Left lobe of liver (tissue), 2 donors: ENCODE measurements around the gene FYN. TPM values are rescaled to one million over a fixed set of nuclear protein-coding genes. Genes with fewer than 3 reads are reported as not detected.

Source experiments
- ATAC-seq: fragments of 200-7000 bp; cut with Tn5 transposase; one replicate; pipeline ENCODE4 v1.9.1; 2020; ENCODE audit warnings: mild to moderate bottlenecking, moderate library complexity
- DNase-seq: peaks from one replicate; pipeline ENCODE4 v3.0.0-alpha.2; 2020; ENCODE audit warnings: low spot score
- total RNA-seq: library from RNA; stranded (reverse); gene quantifications from one replicate; pipeline ENCODE4 v1.2.1, GENCODE V29; 2021
- donor health status: DM: no; HTN: no; CAD: no; lungs with moderate emphysema.
- donor health status: DM: no; HTN: yes; CAD: no.

FYN gene
- total RNA-seq, 1 donor from 2014 or later, result 30.0 TPM

DNA sequence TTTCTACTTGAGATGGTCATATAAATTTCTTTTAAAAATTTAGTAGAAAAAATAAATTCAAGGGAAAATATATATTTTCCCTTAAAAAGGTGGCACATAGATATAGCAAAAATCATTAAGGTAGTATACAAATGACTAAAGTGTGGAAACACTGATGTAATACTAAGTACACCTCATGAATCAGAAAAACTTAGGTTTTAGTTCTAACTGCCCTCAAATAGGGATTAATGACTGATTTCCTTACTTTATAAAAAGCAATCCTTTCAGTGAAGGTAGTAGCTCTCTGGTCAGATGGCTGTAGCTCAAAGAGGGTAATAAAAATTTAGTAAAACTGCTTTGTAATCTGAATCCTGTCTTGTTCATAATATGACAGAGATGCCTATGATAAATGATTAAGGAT is 63.5 kb downstream of the FYN start:
- no peak for DNase-seq

GRCh38 chr6:111809264-111809663 is 64.0 kb downstream of the FYN start:
- DNase-seq (no peak), ATAC-seq (no peak)

More for the DNA sequence above, 63.5 kb downstream of the FYN start:
- ATAC-seq, result no peak

DNA sequence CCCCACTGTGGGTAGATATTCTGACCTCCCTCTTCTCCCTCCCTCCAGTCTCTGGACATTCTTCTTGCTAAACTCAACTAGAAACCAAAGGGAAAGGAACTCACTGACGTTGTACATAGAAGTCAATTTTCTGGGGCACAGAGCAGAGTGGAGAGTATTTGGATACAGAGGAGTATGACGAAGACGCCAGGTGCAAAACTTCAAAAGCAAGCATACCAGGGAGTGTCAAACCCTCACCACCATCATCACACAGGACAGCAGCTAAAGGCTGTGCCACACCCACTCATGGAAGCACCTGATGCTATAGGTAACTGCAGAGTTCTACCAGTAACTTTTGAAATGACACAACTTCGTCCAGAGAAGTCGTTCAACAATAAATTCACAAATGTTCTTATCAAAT is 64.8 kb downstream of the FYN start:
- DNase-seq (no peak), ATAC-seq (no peak)

GRCh38 chr6:111806561-111807497 is 66.4 kb downstream of the FYN start:
- no peak for DNase-seq
- no peak for ATAC-seq

DNA sequence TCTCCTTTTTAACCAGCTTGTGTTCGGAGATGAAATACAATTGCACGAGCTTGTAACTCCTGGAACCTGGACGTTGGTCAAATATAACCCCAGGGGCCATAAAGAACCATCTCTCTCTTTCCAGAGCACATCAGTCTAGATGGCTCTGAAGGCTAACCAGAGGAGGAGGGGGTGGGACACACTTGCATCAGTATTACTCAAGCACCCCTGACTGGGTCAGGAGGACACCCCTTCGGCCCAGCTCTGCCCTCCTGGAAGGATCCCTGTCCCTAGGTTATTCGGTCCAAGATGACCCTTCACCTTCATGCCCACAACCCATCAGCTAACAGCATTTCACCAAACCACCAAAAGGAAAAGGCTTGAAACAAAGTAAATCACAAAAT is 67.1 kb downstream of the FYN start:
- ATAC-seq (no peak), DNase-seq (no peak)

DNA sequence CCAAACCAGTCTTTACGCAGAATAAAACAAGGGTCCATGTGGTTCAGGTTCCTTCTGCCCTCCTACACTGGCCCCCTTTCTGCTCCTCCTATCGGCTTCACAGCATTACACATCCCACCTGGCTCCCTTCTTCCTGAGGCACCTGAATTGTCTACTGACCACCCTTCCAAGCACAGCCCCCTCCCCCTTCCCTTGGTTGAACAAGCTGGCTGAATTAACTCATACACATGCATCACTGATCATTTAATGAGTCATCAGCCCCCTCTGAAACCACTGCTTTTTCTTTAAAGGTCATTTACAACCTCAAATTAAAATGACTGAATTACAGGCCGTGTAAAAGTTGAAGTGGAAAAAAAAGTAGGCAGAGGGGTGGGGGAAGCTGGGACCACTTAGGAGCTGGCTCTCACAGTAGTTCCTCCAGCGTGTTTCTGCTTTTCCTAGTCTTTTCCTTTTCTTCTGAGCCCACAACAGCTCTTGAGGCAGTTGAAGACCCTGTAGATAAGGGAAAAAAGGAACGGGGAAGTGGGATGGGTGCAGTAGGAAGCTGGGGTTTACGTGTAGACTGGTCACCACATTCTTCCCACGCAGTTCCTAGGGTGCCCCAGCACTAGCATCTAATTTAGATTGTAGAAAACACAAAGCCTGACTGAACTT is 67.6 kb downstream of the FYN start:
- no peak for ATAC-seq

DNA sequence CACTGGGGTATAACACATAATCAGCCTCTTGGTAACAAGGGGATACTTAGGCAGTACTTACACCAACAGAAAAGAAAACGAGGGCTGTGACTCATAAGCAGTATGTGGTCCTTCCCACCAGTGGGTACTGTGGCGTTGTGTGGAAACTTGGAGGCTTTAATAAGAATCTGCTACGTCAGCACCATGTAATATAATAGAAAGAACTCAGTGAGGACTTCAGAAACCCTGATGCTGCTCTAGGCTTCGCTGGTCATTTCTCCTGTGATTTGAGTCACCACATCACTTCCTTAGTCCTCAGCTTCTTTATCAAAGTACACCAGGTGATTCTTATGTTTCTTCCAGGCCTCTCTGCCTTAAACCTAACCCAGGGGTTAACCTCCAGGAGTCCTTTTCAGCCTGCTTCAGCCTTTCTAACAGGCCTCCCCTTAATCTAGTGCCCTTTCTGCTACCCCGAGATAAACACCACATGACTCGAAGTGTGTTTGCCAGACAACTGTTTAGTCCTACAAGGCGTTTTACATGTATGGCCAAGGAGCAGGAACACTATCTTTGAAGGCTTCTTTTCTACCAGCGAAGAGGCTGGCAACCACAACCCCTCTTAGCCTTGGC is 68.5 kb downstream of the FYN start:
- DNase-seq, result no peak
- ATAC-seq, result no peak

More for the DNA sequence above, 67.6 kb downstream of the FYN start:
- DNase-seq, result no peak

DNA sequence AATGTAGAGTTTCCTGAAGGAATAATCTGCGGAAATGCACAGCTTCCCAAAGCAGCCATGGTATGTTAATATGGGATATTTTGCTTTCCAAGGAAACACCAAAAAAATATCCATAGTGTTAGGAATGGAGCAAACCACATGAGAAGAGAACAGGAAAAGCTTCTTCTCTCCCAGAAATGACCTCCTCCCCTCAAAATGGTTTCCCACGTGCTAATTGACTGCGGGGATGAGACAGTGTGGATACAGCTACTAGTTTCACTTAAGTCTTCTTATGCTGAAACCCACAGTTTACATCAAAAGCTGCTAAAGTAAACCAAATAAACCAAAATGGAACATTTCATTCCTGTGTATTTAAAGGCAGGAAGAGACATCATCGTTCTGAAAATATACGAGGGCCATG is 69.4 kb downstream of the FYN start:
- DNase-seq, result no peak
- ATAC-seq, result no peak

- DNase-seq (no peak), ATAC-seq (no peak)
These were observed 69.9 kb downstream of the FYN start for GRCh38 chr6:111803371-111803770.

- no peak for ATAC-seq
- no peak for DNase-seq
These were observed 70.4 kb downstream of the FYN start for GRCh38 chr6:111802720-111803330.

GRCh38 chr6:111802015-111802414 is 71.2 kb downstream of the FYN start:
- ATAC-seq (no peak), DNase-seq (no peak)

- DNase-seq (no peak), ATAC-seq (no peak)
These were observed 72.4 kb downstream of the FYN start for GRCh38 chr6:111800821-111801220.

- ATAC-seq (no peak), DNase-seq (no peak)
These were observed 72.9 kb downstream of the FYN start for GRCh38 chr6:111800259-111800765.

- no peak for DNase-seq
- ATAC-seq, result no peak
These were observed 73.5 kb downstream of the FYN start for GRCh38 chr6:111799576-111800258.

DNA sequence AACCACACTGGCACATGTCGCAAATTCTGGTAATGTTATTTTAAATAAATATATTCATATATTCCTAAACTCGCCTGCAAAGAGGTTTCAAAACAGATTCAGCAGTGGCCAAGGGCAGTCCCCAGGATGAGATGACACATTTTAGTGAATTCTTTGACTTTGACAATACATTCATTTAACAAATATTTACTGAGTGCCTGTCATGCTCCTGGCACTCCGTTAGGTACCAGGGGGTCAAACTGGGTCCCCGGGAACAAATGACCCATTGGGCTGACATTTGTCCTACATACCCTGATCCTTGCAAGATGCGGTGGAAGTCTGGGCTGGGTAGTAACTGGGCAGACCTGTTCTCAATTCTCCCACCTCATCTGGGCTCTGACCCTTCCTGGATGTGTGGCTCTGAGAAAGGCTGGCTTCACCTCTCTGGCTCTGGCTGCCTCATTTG is 74.9 kb downstream of the FYN start:
- no peak for ATAC-seq
- no peak for DNase-seq

DNA sequence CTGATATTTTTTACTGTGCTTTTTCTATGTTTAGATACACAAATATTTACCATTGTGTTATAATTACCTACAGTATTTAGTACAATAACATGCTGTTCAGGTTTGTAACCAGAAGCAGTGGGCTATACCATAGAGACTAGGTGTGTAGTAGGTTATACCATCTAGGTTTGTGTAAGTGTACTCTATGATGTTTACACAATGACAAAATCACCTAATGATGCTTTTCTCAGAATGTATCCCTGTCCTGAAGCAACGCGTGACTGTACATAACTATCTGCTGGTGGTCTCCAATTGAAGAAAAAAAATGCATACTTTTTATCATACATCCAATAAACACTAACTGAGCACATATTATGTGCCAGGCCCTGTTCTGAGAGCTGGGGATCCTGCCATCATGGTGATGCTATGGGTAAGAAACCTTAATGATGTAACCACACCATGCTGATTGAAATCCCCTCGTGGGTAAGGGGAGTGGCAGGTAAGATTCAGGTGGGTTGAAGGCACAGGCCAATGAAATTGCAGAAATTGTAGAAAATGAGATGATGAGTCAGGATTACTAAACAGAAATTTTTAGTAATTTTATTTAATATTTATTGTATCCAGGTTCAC is 76.8 kb downstream of the FYN start:
- no peak for DNase-seq
- no peak for ATAC-seq

GRCh38 chr6:111795558-111795957 is 77.7 kb downstream of the FYN start:
- no peak for ATAC-seq
- DNase-seq, result no peak

DNA sequence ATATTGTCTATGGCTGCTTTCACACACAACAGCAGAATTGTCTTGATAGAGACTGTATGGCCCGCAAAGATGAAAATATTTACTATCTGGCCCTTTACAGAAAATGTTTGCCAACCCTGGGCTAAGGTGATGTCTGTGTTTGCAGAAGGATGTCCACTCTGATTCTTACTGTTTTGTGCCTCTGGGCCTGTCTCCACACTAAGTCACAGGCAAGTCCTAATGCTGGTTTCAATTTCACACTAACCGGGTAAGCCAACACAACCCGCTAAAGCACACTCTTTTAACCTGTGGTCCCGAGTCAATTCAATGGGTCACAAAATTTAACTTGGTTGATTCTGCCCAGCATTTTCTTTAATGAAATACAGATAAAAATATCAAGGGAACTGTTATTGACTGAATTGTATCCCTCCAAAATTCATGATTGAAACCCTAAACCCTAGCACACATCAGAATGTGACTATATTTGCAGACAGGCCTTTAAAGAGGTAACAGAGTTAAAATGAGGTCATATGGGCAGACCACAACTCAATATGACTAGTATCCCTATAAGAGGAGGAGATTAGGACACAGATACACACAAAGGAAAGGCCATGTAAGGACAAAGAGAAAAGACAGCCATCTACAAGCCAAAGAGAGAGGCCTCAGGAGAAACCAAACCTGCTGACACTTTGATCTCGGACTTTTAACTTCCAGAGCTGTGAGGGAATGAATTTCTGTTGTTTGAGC is 78.4 kb downstream of the FYN start:
- no peak for ATAC-seq
- no peak for DNase-seq

DNA sequence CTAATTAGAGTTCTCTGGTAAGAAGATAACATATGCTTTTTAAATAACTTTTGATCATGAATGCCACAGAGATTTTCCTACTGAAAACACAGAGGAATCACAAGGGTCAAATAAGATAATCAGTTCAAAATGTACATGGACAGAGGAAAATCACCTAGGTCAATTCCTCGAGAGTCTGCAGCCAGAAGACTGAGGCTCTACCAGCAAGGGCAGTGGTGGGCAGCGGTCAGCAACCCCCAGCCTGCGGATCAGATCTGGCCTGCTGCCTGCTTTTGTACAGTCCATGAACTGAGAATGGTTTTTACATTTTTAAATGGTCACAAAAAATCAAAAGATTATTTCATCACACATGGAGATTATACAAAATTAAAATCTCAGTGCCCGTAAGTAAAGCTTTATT is 79.0 kb downstream of the FYN start:
- ATAC-seq, result no peak
- no peak for DNase-seq
